ENCODE measurements around the gene C1GALT1C1. TPM values are rescaled to one million over a fixed set of nuclear protein-coding genes. Genes with fewer than 3 reads are reported as not detected.
"Not testable (repeated sequence)": the region's sequence is repeated elsewhere in the genome, so short reads cannot be mapped to it uniquely, and the experiment has no call there.

The C1GALT1C1 gene
- total RNA-seq: 10 to 100 TPM; 20.4 to 28.5 TPM

DNA sequence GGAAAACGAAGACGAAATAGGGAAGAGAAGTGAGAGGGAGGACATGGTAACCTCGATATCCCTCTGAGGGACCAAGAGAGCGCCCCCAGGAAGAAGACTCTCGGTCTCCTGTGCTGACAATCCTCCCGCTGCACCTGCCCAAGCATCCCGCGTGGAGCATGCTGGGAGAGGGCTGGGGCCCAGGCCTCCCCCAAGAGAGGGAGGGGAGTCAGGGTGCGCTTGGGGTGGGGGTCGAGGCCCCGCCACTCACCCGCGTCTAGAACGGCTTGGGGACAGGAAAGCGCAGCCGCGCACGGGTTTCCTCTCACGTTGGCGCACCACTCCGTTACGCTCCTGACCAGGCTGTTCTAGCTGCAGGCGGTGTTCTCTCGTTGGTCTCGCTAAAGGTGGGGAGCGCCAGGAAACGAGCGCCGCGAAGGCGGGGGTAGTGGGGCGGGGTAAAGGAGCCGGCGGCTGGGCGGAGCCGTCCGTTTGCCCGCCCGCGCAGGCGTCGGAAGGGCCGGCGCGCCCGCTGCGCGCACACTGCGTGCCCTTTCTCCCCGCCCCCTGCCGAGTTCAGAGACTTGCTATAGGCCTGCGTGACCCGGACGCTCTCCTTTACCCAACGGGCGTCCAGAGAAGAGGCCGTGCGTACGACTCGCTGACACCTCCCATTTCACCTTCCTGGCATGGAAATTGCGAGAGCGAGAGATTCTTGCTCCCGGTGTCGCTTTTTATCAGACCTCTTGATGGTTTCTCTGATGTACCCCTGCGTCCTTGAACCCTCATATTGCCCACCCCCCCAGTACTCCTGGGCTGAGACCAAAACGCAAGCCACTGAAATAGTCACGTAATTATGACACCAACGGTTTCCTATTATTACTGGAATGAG, at the start of gene C1GALT1C1:
Gene C1GALT1C1, minus strand, starts transcription at position 388 of the 871 bp plus-strand sequence. CDS start 2,888 bp downstream, outside the sequence.
- Mint-ChIP-seq H3K9me3 (peaks cover 0 to 4% of the 10 kb centered on the region in 2 donors), H3K27ac (peak within 1 kb of the TSS; percentile 98 to 99), H3K36me3 (peaks cover 6 to 9% of the 10 kb centered on the region in 2 donors)
- peak; percentile 84 to 90 for DNase-seq (ENCODE audit: low spot score in 2 of 2)
- peak; percentile 93 to 96 for ATAC-seq

DNA sequence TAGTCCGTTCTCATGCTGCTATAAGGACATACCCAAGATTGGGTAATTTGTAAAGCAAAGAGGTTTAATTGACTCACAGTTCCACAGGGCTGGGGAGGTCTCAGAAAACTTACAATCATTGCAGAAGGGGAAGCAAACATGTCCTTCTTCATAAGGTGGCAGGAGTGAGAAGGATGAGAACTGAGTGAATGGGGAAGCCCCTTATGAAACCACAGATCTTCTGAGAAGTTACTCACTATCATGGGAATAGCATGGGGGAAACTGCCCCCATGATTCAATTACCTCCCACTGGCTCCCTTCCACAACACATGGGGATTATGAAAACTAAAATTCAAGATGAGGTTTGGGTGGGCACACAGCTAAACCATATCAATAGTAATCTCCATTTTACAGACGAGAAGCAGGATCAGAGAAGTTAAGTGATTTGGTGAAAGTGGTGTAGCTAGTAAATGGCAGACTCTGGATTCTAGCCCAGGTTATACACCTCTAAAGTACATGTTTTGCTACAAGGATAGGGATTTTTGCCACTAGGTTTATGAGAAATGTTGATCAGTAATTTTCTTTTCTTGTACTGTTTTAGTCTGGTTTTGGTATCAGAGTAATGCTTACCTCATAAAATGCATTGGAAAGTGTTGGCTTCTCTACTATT, 47.3 kb upstream of the C1GALT1C1 start:
- peak; percentile 89 to 95 for ATAC-seq
- peaks cover 6 to 41% of the 10 kb centered on the region in 2 donors for H3K36me3 Mint-ChIP-seq
- peak in 1 of 2 donors; percentile 57 for DNase-seq (ENCODE audit: low spot score in 2 of 2)

GRCh38 chrX:120672841-120673530, 43.1 kb upstream of the C1GALT1C1 start:
- no peak for ATAC-seq
- no peak overlapping the region for H3K27ac Mint-ChIP-seq
- DNase-seq (ENCODE audit: low spot score in 2 of 2): no peak
- H3K36me3 Mint-ChIP-seq: peaks cover 6 to 28% of the 10 kb centered on the region in 2 donors
- peaks cover 0 to 12% of the 10 kb centered on the region in 2 donors for H3K9me3 Mint-ChIP-seq

More for the DNA sequence above, 47.3 kb upstream of the C1GALT1C1 start:
- Mint-ChIP-seq H3K9me3 (peaks cover 0 to 21% of the 10 kb centered on the region in 2 donors), H3K27ac (peak overlapping the region; percentile 6 to 59)

GRCh38 chrX:120672389-120672788, 42.5 kb upstream of the C1GALT1C1 start:
- Mint-ChIP-seq H3K36me3 (peaks cover 6 to 28% of the 10 kb centered on the region in 2 donors), H3K27ac (no peak overlapping the region), H3K9me3 (peaks cover 0 to 10% of the 10 kb centered on the region in 2 donors)
- DNase-seq (ENCODE audit: low spot score in 2 of 2) (no peak), ATAC-seq (no peak)

DNA sequence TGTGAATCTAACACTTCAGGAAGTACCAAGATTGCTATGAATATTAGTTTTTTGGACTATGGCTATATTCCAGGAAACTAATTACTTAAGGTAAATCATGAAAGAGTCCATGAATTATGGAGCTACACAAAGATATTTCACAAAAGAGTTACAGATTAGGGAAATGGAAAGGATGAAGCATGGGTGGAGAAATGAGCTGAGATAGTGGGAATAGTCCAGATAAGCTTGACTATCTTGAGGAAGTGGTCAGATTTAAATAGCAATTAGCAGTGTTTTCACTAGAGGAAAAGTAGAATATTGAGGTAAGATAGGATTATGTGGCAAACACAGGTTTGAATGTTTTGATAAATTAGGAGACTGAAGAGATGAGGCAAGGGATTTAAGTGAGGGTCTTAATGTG, 42.1 kb upstream of the C1GALT1C1 start:
- peaks cover 0 to 6% of the 10 kb centered on the region in 2 donors for H3K9me3 Mint-ChIP-seq
- ATAC-seq (no peak), DNase-seq (ENCODE audit: low spot score in 2 of 2) (no peak)
- H3K27ac Mint-ChIP-seq: peak overlapping the region in 1 of 2 donors; percentile 61
- H3K36me3 Mint-ChIP-seq: peaks cover 6 to 23% of the 10 kb centered on the region in 2 donors

- peak in 1 of 2 donors; percentile 80 for ATAC-seq
- Mint-ChIP-seq H3K36me3 (peaks cover 0 to 4% of the 10 kb centered on the region in 2 donors), H3K9me3 (no peaks in the 10 kb centered on the region), H3K27ac (no peak overlapping the region)
- DNase-seq (ENCODE audit: low spot score in 2 of 2): no peak
These were observed 38.5 kb upstream of the C1GALT1C1 start for GRCh38 chrX:120668357-120668756.

GRCh38 chrX:120664535-120664934, 34.7 kb upstream of the C1GALT1C1 start:
- H3K36me3 Mint-ChIP-seq; ATAC-seq; DNase-seq (ENCODE audit: low spot score in 2 of 2); H3K9me3 Mint-ChIP-seq; H3K27ac Mint-ChIP-seq: not testable (repeated sequence)

DNA sequence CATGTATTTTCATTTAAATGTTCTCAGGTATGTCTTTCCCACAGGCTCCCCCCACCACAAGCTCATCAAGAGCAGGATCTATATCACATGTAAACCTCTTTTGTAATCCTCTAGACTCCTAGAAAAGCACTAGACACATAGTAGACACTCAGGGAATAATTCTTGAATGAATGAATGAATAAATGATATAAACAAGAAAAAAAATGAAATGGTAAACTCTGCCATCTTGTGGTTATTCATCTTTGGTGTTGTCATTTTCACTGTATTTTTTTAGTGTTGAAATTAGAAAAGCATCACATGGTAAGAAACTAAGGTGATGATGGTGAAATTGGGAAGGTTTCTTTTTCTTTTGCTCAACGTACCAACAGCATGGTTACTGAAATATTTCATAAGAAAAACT, 34.2 kb upstream of the C1GALT1C1 start:
- ATAC-seq (no peak), DNase-seq (ENCODE audit: low spot score in 2 of 2) (no peak)
- Mint-ChIP-seq H3K9me3 (no peaks in the 10 kb centered on the region), H3K36me3 (no peaks in the 10 kb centered on the region), H3K27ac (peak overlapping the region in 1 of 2 donors; percentile 56)

GRCh38 chrX:120662662-120663061, 32.8 kb upstream of the C1GALT1C1 start:
- Mint-ChIP-seq H3K36me3 (no peaks in the 10 kb centered on the region), H3K27ac (no peak overlapping the region), H3K9me3 (no peaks in the 10 kb centered on the region)
- ATAC-seq (no peak), DNase-seq (ENCODE audit: low spot score in 2 of 2) (no peak)

- Mint-ChIP-seq H3K36me3 (no peaks in the 10 kb centered on the region), H3K27ac (no peak overlapping the region), H3K9me3 (no peaks in the 10 kb centered on the region)
- no peak for DNase-seq (ENCODE audit: low spot score in 2 of 2)
- ATAC-seq: no peak
These were observed 30.8 kb upstream of the C1GALT1C1 start for GRCh38 chrX:120660637-120661036.

- no peaks in the 10 kb centered on the region for H3K36me3 Mint-ChIP-seq
These were observed 23.1 kb upstream of the C1GALT1C1 start for GRCh38 chrX:120653000-120653399.

GRCh38 chrX:120652256-120652655, 22.4 kb upstream of the C1GALT1C1 start:
- ATAC-seq; H3K27ac Mint-ChIP-seq; H3K36me3 Mint-ChIP-seq; H3K9me3 Mint-ChIP-seq; DNase-seq (ENCODE audit: low spot score in 2 of 2): not testable (repeated sequence)

More at GRCh38 chrX:120653000-120653399, 23.1 kb upstream of the C1GALT1C1 start:
- Mint-ChIP-seq H3K27ac (no peak overlapping the region), H3K9me3 (no peaks in the 10 kb centered on the region)
- peak in 1 of 2 donors; percentile 50 for ATAC-seq
- DNase-seq (ENCODE audit: low spot score in 2 of 2): no peak

GRCh38 chrX:120647127-120647526, 17.3 kb upstream of the C1GALT1C1 start:
- H3K9me3 Mint-ChIP-seq: no peaks in the 10 kb centered on the region
- H3K27ac Mint-ChIP-seq: no peak overlapping the region
- H3K36me3 Mint-ChIP-seq: no peaks in the 10 kb centered on the region
- DNase-seq (ENCODE audit: low spot score in 2 of 2) (no peak), ATAC-seq (no peak)

GRCh38 chrX:120642871-120643270, 13.0 kb upstream of the C1GALT1C1 start:
- Mint-ChIP-seq H3K9me3 (no peaks in the 10 kb centered on the region), H3K27ac (no peak overlapping the region), H3K36me3 (no peaks in the 10 kb centered on the region)
- DNase-seq (ENCODE audit: low spot score in 2 of 2) (no peak), ATAC-seq (no peak)

DNA sequence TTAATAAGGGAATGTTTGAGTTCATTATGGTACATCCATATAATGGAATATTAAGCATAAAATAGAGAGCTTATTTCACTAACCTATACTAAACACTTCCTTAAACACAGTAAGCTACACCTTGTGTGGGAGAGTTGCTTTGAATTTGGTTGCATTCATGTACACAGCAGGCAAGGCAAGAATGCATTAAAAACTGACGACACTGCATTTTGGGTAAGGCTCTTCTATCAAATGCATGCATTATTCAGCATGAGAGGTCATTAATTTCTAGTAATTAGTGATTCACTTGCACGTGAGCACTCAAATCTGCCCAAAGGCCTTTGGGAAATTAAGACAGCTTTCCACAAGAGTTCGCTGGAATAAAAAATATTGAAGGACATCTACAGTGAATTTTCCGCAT, 8.8 kb upstream of the C1GALT1C1 start:
- no peaks in the 10 kb centered on the region for H3K9me3 Mint-ChIP-seq
- ATAC-seq: no peak

DNA sequence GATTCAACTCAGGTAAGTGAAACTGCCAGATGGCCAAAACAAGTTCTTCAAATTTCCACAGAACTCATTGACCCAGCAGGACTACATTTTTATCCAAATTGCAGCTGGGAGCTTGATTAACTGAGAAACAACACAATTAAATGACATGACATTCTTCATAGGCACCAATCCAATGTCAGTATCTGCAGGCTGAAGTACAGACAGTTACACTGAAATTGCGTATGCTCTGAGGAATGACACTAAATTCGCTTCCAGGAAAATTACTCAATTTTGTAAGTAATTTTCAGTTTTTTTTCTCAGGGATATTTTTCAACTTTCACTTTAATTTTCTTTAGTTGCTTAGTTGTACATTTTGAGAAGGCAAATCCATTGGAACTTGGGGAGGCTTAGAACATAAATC, 4.5 kb downstream of the C1GALT1C1 start:
- no peak overlapping the region for H3K27ac Mint-ChIP-seq
- ATAC-seq: no peak

More for the DNA sequence above, 8.8 kb upstream of the C1GALT1C1 start:
- no peak for DNase-seq (ENCODE audit: low spot score in 2 of 2)
- Mint-ChIP-seq H3K36me3 (no peaks in the 10 kb centered on the region), H3K27ac (no peak overlapping the region)

More for the DNA sequence above, 4.5 kb downstream of the C1GALT1C1 start:
- Mint-ChIP-seq H3K36me3 (peaks cover 9 to 13% of the 10 kb centered on the region in 2 donors), H3K9me3 (peaks cover 0 to 4% of the 10 kb centered on the region in 2 donors)
- no peak for DNase-seq (ENCODE audit: low spot score in 2 of 2)

Measured in activated naive CD4-positive, alpha-beta T cell treated with anti-CD3 and anti-CD28 coated beads, Interleukin-2, amount 50 U/mL, for 72 hours (primary cell).